NCI-H2107 treated with DMSO at 0.1 percent for 48 hours (cell line): ENCODE measurements around the gene APBA1.
"Not testable (repeated sequence)": the region's sequence is repeated elsewhere in the genome, so short reads cannot be mapped to it uniquely, and the experiment has no call there.

Source experiments
- DNase-seq: peaks from one replicate; lab custom pipeline; 2025; ENCODE audit not compliant: unreplicated experiment; lab: John Stamatoyannopoulos, UW

The APBA1 gene

GRCh38 chr9:69420611-69421270 is 251.4 kb downstream of the APBA1 start:
- DNase-seq: no peak

DNA sequence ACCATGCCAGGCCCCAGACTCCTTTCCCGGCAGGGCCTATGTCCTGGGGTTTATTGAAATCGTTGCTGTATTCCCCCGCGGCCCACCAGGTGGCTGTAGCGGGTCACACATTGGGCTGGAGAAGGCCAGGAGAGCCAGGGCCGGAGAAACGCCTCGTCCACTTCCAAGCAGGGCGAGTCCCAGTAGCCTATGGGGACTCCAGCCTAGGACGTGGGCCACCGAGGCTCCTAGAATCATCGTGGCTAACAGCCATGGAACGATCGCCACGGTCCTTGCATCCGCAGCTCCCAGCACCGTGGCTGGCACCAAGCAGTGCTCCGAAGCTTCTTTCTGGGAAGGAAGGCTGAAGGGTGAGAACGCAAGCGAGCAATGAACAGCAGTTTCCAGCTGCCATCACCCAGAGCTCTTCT is 259.4 kb downstream of the APBA1 start:
- DNase-seq: no peak

DNA sequence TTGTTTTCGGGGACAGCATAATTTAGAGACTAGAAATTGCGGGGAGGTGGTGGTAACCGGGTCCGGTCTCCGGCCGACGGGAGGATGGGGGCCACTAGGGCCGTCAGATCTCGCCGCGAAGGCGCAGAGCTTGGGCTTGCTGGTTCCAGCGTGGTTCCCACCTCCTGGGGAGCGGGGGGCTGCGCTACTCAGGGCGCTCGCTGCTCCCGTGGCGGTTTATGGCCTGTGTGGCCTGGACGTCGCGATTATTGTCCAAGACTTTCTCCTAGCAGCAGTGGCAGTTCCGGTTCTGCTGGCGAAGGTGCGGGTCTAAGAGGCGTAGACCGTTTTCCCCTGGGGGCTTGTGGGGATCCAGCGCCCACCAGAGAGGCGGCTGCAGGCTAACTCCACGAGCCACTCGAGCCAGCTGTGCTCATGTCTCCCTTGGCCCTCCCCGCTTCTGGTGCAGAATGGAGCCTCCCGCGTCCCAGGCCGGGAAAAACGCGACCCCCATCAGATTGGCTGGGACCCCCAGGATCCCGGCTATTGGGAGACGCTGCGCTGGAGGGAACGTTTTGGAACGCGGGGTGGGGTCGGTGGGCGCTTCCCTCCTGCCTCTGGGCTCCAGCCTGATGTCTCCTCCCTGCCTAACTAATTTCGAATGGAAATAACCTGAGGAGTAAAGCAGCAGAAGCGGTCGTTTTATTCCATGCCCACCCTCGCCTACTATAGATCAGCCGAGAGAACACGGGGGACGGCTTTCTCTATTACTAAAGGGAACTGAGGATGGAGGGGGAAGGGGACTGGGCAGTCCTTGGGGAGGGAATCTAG is 260.0 kb downstream of the APBA1 start:
- DNase-seq: no peak

DNA sequence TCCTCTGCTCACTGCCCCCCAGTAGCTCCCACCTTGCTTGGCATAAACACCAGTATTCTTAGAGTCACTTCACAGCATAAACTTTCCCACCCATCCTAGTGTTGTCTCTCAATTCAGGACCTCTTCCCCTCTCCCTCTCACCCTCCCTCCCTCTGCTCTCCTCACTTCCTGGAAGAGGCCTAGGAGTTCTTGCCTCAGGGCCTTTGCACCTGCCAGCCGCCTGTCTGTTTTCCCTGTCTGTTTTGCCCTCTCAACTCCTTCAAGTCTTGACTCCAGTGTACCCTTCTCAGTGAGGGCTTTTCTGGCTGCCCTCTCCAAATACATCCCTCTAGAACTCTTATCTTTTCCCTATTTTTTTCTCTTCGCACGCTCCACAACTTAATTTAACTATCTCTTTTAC is 260.9 kb downstream of the APBA1 start:
- no peak for DNase-seq

DNA sequence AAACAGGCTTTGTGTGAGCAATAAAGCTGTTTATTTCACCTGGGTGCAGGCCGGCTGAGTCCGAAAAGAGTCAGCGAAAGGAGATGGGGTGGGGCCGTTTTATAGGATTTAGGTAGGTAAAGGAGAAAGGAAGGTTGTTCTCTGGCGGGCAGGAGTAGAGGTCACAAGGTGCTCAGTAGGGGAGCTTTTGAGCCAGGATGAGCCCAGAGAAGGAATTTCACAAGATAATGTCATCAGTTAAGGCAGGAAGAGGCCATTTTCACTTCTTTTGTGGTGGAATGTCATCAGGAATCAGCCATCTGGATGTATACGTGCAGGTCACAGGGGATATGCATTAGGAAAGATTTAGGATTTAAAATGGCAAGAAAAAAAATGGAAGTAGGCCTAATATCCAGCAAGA is 262.2 kb downstream of the APBA1 start:
- not testable (repeated sequence) for DNase-seq

DNA sequence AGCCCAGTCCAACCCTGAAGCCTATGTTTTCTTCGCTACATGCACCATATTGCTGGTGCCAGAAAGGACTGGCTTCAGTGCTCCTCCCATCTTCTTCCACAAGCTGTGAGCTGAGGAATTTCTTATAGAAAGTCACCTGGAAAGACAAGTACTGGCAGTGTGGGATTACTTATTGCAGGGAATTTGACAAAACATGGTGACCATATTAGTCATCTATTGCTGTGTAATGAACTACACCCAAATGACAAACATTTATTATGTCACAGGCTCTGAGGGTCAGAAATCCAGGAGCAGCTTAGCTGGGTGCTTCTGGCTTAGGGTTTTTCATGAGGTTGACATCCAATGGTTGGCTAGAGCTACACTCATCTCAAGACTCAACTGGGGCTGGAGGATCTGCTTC is 271.7 kb downstream of the APBA1 start:
- no peak for DNase-seq

DNA sequence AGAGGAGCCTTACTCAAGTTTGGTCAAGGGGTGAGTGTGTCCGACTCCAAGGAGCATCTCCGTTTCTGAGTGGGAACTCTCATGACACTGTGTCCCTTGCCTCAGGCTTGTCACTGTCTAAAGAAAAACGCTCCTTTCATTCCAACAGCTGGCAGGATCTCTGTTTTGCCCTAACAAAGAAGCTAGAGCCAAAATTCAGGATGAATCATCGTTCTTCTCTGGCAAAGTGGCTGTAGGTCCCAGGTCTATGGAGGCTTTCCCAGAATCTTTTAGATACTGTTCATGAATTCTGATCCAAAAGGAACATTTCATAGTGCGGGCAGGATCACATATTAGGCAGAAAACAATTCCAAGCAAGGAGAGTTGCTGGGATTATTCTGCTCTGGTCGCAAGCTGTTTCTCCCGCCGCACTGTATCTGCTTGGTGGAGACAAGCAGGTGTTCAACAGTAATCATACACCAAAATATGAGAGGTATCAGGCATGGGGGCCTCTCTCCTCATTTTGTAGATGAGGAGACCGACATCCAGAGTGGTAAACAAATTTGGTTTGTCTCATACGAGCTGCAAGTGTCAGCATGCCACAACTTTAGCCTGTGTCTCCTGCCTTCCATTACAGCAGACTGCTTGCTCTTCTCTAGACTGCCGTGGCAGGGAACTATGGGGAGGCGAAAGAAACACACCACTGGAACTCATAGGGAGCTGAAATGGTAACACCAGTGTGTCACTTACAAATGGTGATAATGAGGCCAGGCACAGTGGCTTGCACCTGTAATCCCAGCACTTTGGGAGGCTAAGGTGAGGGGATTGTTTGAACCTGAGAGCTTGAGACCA is 274.6 kb downstream of the APBA1 start:
- no peak for DNase-seq

DNA sequence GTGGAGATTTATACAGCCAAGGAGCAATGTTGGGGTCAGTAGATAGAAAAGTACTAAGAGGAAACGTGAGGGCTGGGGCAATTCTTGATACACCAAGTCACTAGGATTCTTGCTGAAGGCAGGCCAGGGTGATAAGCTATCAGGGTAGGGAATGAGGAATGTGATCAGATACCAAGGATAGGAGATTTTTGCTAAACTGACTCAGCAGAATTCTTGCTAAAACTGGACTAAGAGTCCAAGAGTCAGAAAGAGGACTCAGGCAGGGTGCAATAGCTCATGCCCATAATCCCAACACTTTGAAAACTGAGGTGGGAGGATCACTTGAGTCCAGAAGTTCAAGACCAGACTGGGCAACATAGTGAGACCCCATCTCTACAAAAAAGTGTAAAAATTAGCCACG is 275.4 kb downstream of the APBA1 start:
- DNase-seq: no peak

DNA sequence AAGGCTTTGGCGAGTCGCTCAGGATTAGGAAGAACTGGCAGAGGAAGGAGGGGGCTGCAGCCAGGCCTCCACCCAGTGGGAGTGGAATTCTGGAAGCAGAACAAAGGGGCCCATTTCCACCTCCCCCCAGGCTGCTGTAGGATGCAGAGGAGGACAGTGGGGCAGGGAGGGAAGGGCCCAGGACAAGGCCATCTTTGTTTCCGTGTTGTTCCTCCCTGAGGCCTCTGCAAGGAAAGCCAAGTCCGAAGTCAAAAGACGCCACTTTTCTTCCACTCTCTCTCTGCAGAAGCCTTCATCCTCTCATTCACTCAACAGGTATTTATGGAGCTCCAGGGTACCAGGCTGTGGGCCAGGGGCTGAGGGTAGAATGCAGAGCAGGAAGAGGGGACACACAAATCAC is 276.5 kb downstream of the APBA1 start:
- no peak for DNase-seq

DNA sequence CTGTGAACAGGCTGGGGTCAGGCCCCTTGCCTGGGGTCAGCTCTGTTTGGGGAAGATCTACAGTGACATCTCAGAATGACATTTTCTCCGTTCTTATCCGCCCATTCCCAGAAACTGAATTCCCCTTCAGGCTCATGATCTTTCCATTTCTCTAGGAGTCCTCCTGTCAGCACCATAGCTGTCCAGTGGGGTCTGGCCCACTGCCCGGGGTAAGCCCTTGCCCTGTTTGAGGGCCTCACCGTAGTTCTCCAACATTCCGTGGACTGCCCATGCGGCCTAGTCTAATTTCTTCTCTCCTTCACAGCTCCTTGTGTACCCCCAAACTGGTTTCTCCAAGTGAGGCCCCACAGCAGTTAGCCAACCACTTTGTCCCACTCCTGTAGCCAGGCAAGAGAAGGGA is 278.7 kb downstream of the APBA1 start:
- DNase-seq: no peak

DNA sequence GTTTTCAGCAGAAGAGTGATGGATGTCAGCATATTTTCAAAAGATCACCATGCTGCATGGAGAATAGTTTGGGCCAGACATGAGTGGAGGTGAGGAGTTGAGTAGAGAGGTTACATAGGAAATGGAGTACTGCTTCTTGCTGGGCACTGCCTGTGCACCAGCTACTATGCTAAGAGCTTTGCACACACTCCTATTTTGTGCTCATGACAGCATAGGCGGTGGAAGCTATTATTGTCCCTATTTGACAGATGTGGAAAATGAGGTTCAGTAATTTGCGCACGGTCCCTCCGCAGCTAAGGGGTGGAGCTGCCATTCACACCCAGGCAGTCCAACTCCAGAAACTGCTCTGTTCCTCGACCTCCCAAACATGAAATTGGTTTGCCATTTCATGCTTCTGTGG is 279.3 kb downstream of the APBA1 start:
- no peak for DNase-seq

GRCh38 chr9:69391946-69392345 is 280.2 kb downstream of the APBA1 start:
- DNase-seq: no peak

DNA sequence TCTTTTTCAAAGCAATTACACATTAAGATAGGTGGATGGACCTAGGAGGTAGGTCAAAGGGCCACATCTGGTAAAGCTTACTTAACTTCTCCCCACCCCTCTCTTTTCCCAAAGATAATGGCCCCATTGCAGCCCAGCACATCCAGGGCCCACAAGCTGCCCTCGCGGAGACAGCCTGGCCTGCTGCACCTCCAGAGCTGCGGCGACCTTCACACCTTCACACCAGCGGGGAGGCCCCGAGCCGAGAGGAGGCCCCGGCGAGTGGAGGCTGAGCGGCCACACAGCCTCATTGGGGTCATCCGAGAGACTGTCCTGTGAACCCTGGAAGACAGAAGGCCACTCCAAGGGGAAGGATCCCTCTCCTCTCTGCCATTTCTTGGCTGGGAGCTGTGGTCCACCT is 280.7 kb downstream of the APBA1 start:
- DNase-seq: no peak

- DNase-seq: peak; percentile 11
These were observed 282.7 kb downstream of the APBA1 start for GRCh38 chr9:69389437-69389995.

- no peak for DNase-seq
These were observed 283.6 kb downstream of the APBA1 start for GRCh38 chr9:69388596-69388995.

GRCh38 chr9:69386651-69387050 is 285.5 kb downstream of the APBA1 start:
- DNase-seq: no peak

- DNase-seq: no peak
These were observed 286.6 kb downstream of the APBA1 start for GRCh38 chr9:69385581-69386033.

DNA sequence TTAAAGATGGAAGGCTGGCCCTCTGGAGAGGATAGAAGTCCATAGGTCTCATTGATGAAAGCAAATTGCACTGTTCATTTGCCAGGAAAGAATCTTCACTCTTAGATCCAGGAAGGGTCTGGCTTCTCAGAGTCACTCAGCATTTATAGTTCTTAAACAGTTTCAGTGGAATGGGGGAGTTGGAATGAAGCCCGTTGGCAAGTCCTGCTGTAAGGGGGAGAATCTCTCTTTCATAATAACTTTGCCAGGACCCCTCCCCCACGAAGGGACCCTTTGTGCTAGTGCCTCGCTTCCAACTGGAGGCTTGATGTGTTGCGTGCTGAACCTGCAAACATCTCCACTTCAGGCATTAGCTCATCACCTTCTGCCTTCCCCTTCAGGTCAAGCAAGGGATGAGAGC is 290.0 kb downstream of the APBA1 start:
- DNase-seq: no peak

- no peak for DNase-seq
These were observed 291.4 kb downstream of the APBA1 start for GRCh38 chr9:69380811-69381210.

DNA sequence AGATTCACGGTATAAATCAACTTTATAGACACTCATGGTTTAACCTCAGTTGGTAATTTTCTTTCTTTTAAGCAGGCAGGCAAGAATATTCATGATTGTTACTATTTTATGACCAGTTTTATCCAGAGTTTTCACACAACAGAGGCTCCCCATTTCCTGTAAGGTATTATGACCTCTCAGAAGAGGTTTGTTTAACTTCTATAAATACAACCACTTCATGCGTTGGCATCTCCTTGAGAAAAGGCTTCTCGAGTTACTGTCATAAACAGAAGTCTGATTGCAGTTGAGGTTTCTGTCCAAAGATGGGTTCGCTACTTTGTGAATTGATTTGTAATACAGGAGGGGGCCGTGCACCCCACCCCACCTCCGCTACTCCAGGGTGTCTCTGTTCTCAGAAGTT is 291.9 kb downstream of the APBA1 start:
- no peak for DNase-seq

DNA sequence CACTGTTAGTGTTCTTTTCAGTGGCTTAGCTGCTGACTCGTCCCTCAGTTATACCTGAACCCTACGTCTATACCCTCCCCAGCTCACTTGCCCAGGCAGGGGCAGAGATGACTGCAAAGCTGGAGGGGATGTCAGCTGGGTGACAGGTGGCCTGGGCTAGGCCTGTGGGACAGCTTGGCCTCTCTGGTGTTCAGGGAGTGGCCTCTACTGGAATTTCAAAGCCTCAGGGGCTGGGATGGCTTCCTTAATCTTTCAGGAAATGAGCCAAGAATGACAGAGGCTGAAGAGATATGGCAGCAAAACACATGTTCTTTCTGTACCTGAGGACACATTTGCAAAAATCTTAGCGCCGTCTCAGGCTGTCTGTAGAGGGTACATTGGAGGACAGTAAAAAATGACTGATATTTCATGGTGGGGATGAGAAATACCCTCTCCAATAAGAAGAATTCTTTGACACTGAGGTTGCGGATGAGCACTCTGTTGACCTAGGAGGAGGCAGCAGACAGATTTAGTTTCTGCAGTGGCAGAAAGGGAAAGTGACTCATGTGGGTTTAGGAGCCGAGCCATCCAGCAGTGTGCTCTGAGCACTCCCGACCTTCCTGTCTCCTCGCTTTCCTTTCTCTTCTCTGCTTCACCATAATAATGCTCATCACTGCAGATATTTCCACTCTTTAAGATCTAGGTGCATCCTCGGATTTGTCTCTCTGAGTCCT is 292.7 kb downstream of the APBA1 start:
- no peak for DNase-seq
